SK-N-SH (cell line): ENCODE results near the gene RAB11FIP5.

ENCODE experiments used
- CTCF ChIP-seq: fragments of 200-600 bp; sonication (generic); IDR thresholded peaks from 2 replicates; pipeline ENCODE4 v1.6.1; 2017; ENCODE audit warnings: antibody characterized with exemption, mild to moderate bottlenecking, moderate library complexity
- EP300 ChIP-seq, 2 experiments: IDR thresholded peaks; 2 replicates each; pipeline versions ENCODE4 v1.4.0 to v1.6.1; 2012; ENCODE audit warnings: borderline replicate concordance in 1 of 2, low read depth in 1 of 2, low read length in 1 of 2
- MAX ChIP-seq: IDR thresholded peaks from 2 replicates; pipeline ENCODE4 v1.4.0; 2012; ENCODE audit warnings: low read depth
- POLR2AphosphoS5 ChIP-seq: IDR thresholded peaks from 2 replicates; pipeline ENCODE4 v1.6.1; 2012; ENCODE audit warnings: low read depth, low read length
- SMC3 ChIP-seq: IDR thresholded peaks from 2 replicates; pipeline ENCODE4 v1.6.1; 2012; ENCODE audit warnings: low read depth, low read length, improper control_type of control experiment
- YY1 ChIP-seq: IDR thresholded peaks from 2 replicates; pipeline ENCODE4 v1.4.0; 2012; ENCODE audit warnings: low read depth, mild to moderate bottlenecking

- no peak for TF ChIP-seq YY1
- no peak for TF ChIP-seq EP300 (IDR thresholded peaks at IDR 0.05; ENCODE audit: borderline replicate concordance in 1 of 2, low read depth in 1 of 2, low read length in 1 of 2)
- no peak for TF ChIP-seq CTCF
- no peak for TF ChIP-seq MAX
- TF ChIP-seq SMC3 = no peak
- no peak for TF ChIP-seq POLR2AphosphoS5
Observed at GRCh38 chr2:73088703-73089102, 24.0 kb downstream of the RAB11FIP5 start.
